Dermis microvascular lymphatic vessel endothelial cell (primary cell): ENCODE results near the gene SERPINA6. TPM values are rescaled to one million over a fixed set of nuclear protein-coding genes. Genes with fewer than 3 reads are reported as not detected.
"Not testable (repeated sequence)": the region's sequence is repeated elsewhere in the genome, so short reads cannot be mapped to it uniquely, and the experiment has no call there.

Source experiments
- DNase-seq, 2 donors: peaks; one replicate each; pipeline versions ENCODE4 v3.0.0 to v3.0.0-alpha.2; 2010; ENCODE audit warnings: low read depth in 2 of 2
- total RNA-seq: library from RNA; depleted of rRNA; stranded (reverse); fragments of >200 nt; gene quantifications from 2 replicates; pipeline ENCODE4 v1.2.1, GENCODE V29; 2014

The SERPINA6 gene
- total RNA-seq, 1 donor from 2014 or later: not detected

- DNase-seq: no peak
These were observed 5.1 kb upstream of the SERPINA6 start for GRCh38 chr14:94328196-94328595.

- DNase-seq: no peak
These were observed 1.5 kb downstream of the SERPINA6 start for GRCh38 chr14:94321421-94322271.

- DNase-seq: no peak
These were observed 2.9 kb downstream of the SERPINA6 start for GRCh38 chr14:94320243-94320642.

- DNase-seq: no peak
These were observed 5.9 kb downstream of the SERPINA6 start for GRCh38 chr14:94317259-94317658.

GRCh38 chr14:94316692-94317091 is 6.4 kb downstream of the SERPINA6 start:
- no peak for DNase-seq

- no peak for DNase-seq
These were observed 8.2 kb downstream of the SERPINA6 start for GRCh38 chr14:94314890-94315289.

- DNase-seq: no peak
These were observed 9.0 kb downstream of the SERPINA6 start for GRCh38 chr14:94313991-94314655.

GRCh38 chr14:94312481-94313246 is 10.5 kb downstream of the SERPINA6 start:
- no peak for DNase-seq

GRCh38 chr14:94310248-94310647 is 12.9 kb downstream of the SERPINA6 start:
- no peak for DNase-seq

- no peak for DNase-seq
These were observed 13.4 kb downstream of the SERPINA6 start for GRCh38 chr14:94309721-94310120.

GRCh38 chr14:94307410-94307992 is 15.6 kb downstream of the SERPINA6 start:
- no peak for DNase-seq

- no peak for DNase-seq
These were observed 16.8 kb downstream of the SERPINA6 start for GRCh38 chr14:94306047-94306978.

- DNase-seq: no peak
These were observed 17.5 kb downstream of the SERPINA6 start for GRCh38 chr14:94305620-94306019.

GRCh38 chr14:94304243-94304642 is 18.9 kb downstream of the SERPINA6 start:
- no peak for DNase-seq

GRCh38 chr14:94303111-94303510 is 20.0 kb downstream of the SERPINA6 start:
- no peak for DNase-seq

GRCh38 chr14:94298130-94298529 is 25.0 kb downstream of the SERPINA6 start:
- DNase-seq: no peak

- DNase-seq: not testable (repeated sequence)
These were observed 27.0 kb downstream of the SERPINA6 start for GRCh38 chr14:94296181-94296545.

- no peak for DNase-seq
These were observed 27.6 kb downstream of the SERPINA6 start for GRCh38 chr14:94295360-94296180.

GRCh38 chr14:94293578-94293924 is 29.6 kb downstream of the SERPINA6 start:
- no peak for DNase-seq
